ENCODE measurements around the gene MEI1. TPM values are rescaled to one million over a fixed set of nuclear protein-coding genes. Genes with fewer than 3 reads are reported as not detected.

MEI1 gene
- total RNA-seq, 1 experiment from 2014 or later = 0.20 TPM

GRCh38 chr22:41842996-41843970 lies 144.0 kb downstream of the MEI1 start:
- Histone ChIP-seq H3K23me2 (ENCODE audit: insufficient read length, low read depth, low read length, poor library complexity, severe bottlenecking) (no peaks in the 10 kb centered on the region), H2AFZ (ENCODE audit: low read length) (no peak overlapping the region), H2BK5ac (ENCODE audit: insufficient read length, low read length) (no peak overlapping the region), H4K91ac (ENCODE audit: insufficient read length, low read depth, low read length) (no peak overlapping the region), H3K9me3 (ENCODE audit: control insufficient read depth, low read depth, low read length) (no peaks in the 10 kb centered on the region), H3K14ac (ENCODE audit: insufficient read depth, low read length) (no peak overlapping the region), H2BK12ac (ENCODE audit: insufficient read length, low read depth, low read length) (no peak overlapping the region), H3K27ac (ENCODE audit: insufficient read length, low read depth, low read length) (no peak overlapping the region), H3K18ac (ENCODE audit: insufficient read length, low read depth, low read length) (no peak overlapping the region), H4K20me1 (ENCODE audit: control insufficient read depth, insufficient read depth, insufficient read length) (no peaks in the 10 kb centered on the region), H3K4ac (ENCODE audit: low read depth, low read length) (no peak overlapping the region), H3K4me1 (ENCODE audit: insufficient read depth, low read length) (peaks cover 29% of the 10 kb centered on the region), H3K79me2 (ENCODE audit: insufficient read depth, low read length) (peaks cover 77% of the 10 kb centered on the region), H4K8ac (replicated peaks; ENCODE audit: insufficient read length, low read depth, low read length) (no peak overlapping the region), H2BK20ac (ENCODE audit: low read depth, low read length, poor library complexity, severe bottlenecking) (no peak overlapping the region), H2BK120ac (ENCODE audit: low read depth, low read length, poor library complexity, severe bottlenecking) (no peak overlapping the region), H4K5ac (ENCODE audit: insufficient read length, low read depth, low read length) (no peak overlapping the region), H3K23ac (ENCODE audit: insufficient read length, low read depth, low read length) (no peak overlapping the region), H2BK15ac (ENCODE audit: low read depth, low read length) (no peak overlapping the region), H3K9ac (ENCODE audit: extremely low read depth, insufficient read length, low read length) (no peak overlapping the region), H3K79me1 (ENCODE audit: insufficient read depth, low read depth, low read length, poor library complexity, severe bottlenecking) (peaks cover 9% of the 10 kb centered on the region), H2AK5ac (ENCODE audit: insufficient read length, low read length) (no peak overlapping the region), H3K27me3 (ENCODE audit: insufficient read depth, low read length) (no peaks in the 10 kb centered on the region), H3T11ph (ENCODE audit: low read length) (no peak overlapping the region), H3K56ac (ENCODE audit: insufficient read length, low read depth, low read length) (no peak overlapping the region), H3K4me2 (ENCODE audit: insufficient read depth, insufficient read length, low read length) (no peak overlapping the region)
- Mint-ChIP-seq H3K4me3 (no peak overlapping the region), H3K36me3 (ENCODE audit: insufficient read depth in 1 of 3, low read depth in 3 of 3) (peaks cover 9 to 38% (median 28%) of the 10 kb centered on the region in 3 experiments; a peak in 6 of 7 replicates), H3K9me3 (no peaks in the 10 kb centered on the region), H3K4me1 (peaks cover 51 to 59% of the 10 kb centered on the region in 2 experiments), H3K27me3 (ENCODE audit: low read depth) (no peaks in the 10 kb centered on the region), H3K27ac (peak overlapping the region in 1 of 3 experiments; percentile 32; a peak in 1 of 7 replicates)
- WGBS (ENCODE audit: extremely low coverage, insufficient read length, low lambda C conversion rate) = no CpG with 5 or more reads among the region's 8 CpGs
- DNase-seq = no peak
- TF ChIP-seq, protein P1, sequence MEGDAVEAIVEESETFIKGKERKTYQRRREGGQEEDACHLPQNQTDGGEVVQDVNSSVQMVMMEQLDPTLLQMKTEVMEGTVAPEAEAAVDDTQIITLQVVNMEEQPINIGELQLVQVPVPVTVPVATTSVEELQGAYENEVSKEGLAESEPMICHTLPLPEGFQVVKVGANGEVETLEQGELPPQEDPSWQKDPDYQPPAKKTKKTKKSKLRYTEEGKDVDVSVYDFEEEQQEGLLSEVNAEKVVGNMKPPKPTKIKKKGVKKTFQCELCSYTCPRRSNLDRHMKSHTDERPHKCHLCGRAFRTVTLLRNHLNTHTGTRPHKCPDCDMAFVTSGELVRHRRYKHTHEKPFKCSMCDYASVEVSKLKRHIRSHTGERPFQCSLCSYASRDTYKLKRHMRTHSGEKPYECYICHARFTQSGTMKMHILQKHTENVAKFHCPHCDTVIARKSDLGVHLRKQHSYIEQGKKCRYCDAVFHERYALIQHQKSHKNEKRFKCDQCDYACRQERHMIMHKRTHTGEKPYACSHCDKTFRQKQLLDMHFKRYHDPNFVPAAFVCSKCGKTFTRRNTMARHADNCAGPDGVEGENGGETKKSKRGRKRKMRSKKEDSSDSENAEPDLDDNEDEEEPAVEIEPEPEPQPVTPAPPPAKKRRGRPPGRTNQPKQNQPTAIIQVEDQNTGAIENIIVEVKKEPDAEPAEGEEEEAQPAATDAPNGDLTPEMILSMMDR (conservative IDR thresholded peaks at IDR 0.05) = no peak

Measured in H9 (cell line).